OCI-LY3 (cell line): ENCODE data around the gene NCMAP.

Experiments used
- EZH2phosphoT487 ChIP-seq: fragments of 200-600 bp; shearing (Covaris generic); IDR thresholded peaks from 2 replicates; pipeline ENCODE4 v1.6.1; 2018; ENCODE audit warnings: antibody characterized with exemption, mixed run types, low read depth
- TF ChIP-seq, protein P1 (sequence below): fragments of 200-600, 300-600 bp; sonication (generic); IDR thresholded peaks from 2 replicates; pipeline ENCODE4 v1.5.1; 2014; ENCODE audit warnings: antibody characterized with exemption, low read length, low read depth

DNA sequence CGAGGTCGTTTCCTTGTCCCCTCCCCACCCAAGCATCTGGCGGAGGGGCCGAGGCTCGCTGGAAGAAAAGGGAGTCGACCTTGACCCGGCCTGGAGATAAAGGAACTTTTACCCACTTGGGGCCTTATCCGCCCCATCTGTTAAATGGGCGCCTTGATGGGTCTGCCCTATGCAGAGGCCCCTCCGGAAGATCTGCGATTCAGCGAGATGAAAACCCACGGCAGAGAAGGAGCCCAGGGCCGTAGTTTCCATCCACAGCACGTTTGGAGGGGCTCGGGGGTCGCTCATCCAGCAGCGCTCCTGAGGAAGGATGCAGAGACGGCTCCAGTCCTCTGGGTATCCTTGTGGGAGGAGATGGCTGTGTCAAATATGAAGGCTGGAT is 518 bp downstream of the NCMAP start:
- TF ChIP-seq, protein P1, sequence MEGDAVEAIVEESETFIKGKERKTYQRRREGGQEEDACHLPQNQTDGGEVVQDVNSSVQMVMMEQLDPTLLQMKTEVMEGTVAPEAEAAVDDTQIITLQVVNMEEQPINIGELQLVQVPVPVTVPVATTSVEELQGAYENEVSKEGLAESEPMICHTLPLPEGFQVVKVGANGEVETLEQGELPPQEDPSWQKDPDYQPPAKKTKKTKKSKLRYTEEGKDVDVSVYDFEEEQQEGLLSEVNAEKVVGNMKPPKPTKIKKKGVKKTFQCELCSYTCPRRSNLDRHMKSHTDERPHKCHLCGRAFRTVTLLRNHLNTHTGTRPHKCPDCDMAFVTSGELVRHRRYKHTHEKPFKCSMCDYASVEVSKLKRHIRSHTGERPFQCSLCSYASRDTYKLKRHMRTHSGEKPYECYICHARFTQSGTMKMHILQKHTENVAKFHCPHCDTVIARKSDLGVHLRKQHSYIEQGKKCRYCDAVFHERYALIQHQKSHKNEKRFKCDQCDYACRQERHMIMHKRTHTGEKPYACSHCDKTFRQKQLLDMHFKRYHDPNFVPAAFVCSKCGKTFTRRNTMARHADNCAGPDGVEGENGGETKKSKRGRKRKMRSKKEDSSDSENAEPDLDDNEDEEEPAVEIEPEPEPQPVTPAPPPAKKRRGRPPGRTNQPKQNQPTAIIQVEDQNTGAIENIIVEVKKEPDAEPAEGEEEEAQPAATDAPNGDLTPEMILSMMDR, result no peak
- TF ChIP-seq EZH2phosphoT487, result no peak
